ENCODE results near the gene ELP2.
"Not testable (repeated sequence)": the region's sequence is repeated elsewhere in the genome, so short reads cannot be mapped to it uniquely, and the experiment has no call there.

ELP2 gene

GRCh38 chr18:36167692-36168218 lies 38.1 kb downstream of the ELP2 start:
- H3K36me3 ChIP-seq: peaks cover 8% of the 10 kb centered on the region

GRCh38 chr18:36168296-36168695 lies 38.6 kb downstream of the ELP2 start:
- not testable (repeated sequence) for DNase-seq; H3K4me1 ChIP-seq; H3K9me3 ChIP-seq; H3K4me3 ChIP-seq (ENCODE audit: low read depth, low read length); H3K27me3 ChIP-seq; H3K36me3 ChIP-seq

More at GRCh38 chr18:36167692-36168218, 38.1 kb downstream of the ELP2 start:
- H3K27me3 ChIP-seq: no peaks in the 10 kb centered on the region
- H3K4me1 ChIP-seq: no peaks in the 10 kb centered on the region
- no peaks in the 10 kb centered on the region for H3K9me3 ChIP-seq
- no peak for DNase-seq
- H3K4me3 ChIP-seq (ENCODE audit: low read depth, low read length): no peak overlapping the region
- no peak for TF ChIP-seq CTCF (IDR thresholded peaks at IDR 0.05; ENCODE audit: low read depth, low read length)

GRCh38 chr18:36169938-36170337 lies 40.2 kb downstream of the ELP2 start:
- H3K4me1 ChIP-seq: no peaks in the 10 kb centered on the region
- no peaks in the 10 kb centered on the region for H3K27me3 ChIP-seq

GRCh38 chr18:36175481-36175880 lies 45.8 kb downstream of the ELP2 start:
- TF ChIP-seq CTCF (IDR thresholded peaks at IDR 0.05; ENCODE audit: low read depth, low read length): no peak
- Histone ChIP-seq H3K4me3 (ENCODE audit: low read depth, low read length) (no peak overlapping the region), H3K27me3 (no peaks in the 10 kb centered on the region), H3K9me3 (no peaks in the 10 kb centered on the region), H3K36me3 (no peaks in the 10 kb centered on the region; the same call in 1 of the 2 replicates), H3K4me1 (no peaks in the 10 kb centered on the region)
- DNase-seq: no peak

More at GRCh38 chr18:36169938-36170337, 40.2 kb downstream of the ELP2 start:
- TF ChIP-seq CTCF (IDR thresholded peaks at IDR 0.05; ENCODE audit: low read depth, low read length): no peak
- Histone ChIP-seq H3K9me3 (no peaks in the 10 kb centered on the region), H3K36me3 (peaks cover 4% of the 10 kb centered on the region), H3K4me3 (ENCODE audit: low read depth, low read length) (no peak overlapping the region)
- DNase-seq: no peak

GRCh38 chr18:36176177-36176584 lies 46.5 kb downstream of the ELP2 start:
- DNase-seq: no peak
- Histone ChIP-seq H3K4me3 (ENCODE audit: low read depth, low read length) (no peak overlapping the region), H3K27me3 (no peaks in the 10 kb centered on the region), H3K9me3 (no peaks in the 10 kb centered on the region), H3K4me1 (no peaks in the 10 kb centered on the region), H3K36me3 (no peaks in the 10 kb centered on the region)
- TF ChIP-seq CTCF (IDR thresholded peaks at IDR 0.05; ENCODE audit: low read depth, low read length): no peak

GRCh38 chr18:36176711-36177110 lies 47.0 kb downstream of the ELP2 start:
- no peak for DNase-seq
- no peak for TF ChIP-seq CTCF (IDR thresholded peaks at IDR 0.05; ENCODE audit: low read depth, low read length)
- Histone ChIP-seq H3K9me3 (no peaks in the 10 kb centered on the region), H3K27me3 (no peaks in the 10 kb centered on the region), H3K4me1 (no peaks in the 10 kb centered on the region), H3K36me3 (no peaks in the 10 kb centered on the region), H3K4me3 (ENCODE audit: low read depth, low read length) (no peak overlapping the region)

- TF ChIP-seq CTCF (IDR thresholded peaks at IDR 0.05; ENCODE audit: low read depth, low read length): no peak
- no peak for DNase-seq
- H3K4me3 ChIP-seq (ENCODE audit: low read depth, low read length): no peak overlapping the region
- H3K27me3 ChIP-seq: no peaks in the 10 kb centered on the region
- H3K4me1 ChIP-seq: no peaks in the 10 kb centered on the region
- H3K36me3 ChIP-seq: no peaks in the 10 kb centered on the region
- no peaks in the 10 kb centered on the region for H3K9me3 ChIP-seq
Measured at GRCh38 chr18:36177913-36178312, 48.2 kb downstream of the ELP2 start.

Measured in BE2C (cell line).